DLD1 (cell line): ENCODE measurements around the gene ZFP91.
"Not testable (repeated sequence)": the region's sequence is repeated elsewhere in the genome, so short reads cannot be mapped to it uniquely, and the experiment has no call there.

Experiments
- in situ Hi-C: cut with HindIII; loops from 2 replicates; pipeline ENCODE4 v1.10.0; 2017; ENCODE audit warnings: low sequenced_read_pairs

ZFP91 gene, protein sequence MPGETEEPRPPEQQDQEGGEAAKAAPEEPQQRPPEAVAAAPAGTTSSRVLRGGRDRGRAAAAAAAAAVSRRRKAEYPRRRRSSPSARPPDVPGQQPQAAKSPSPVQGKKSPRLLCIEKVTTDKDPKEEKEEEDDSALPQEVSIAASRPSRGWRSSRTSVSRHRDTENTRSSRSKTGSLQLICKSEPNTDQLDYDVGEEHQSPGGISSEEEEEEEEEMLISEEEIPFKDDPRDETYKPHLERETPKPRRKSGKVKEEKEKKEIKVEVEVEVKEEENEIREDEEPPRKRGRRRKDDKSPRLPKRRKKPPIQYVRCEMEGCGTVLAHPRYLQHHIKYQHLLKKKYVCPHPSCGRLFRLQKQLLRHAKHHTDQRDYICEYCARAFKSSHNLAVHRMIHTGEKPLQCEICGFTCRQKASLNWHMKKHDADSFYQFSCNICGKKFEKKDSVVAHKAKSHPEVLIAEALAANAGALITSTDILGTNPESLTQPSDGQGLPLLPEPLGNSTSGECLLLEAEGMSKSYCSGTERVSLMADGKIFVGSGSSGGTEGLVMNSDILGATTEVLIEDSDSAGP

DNA sequence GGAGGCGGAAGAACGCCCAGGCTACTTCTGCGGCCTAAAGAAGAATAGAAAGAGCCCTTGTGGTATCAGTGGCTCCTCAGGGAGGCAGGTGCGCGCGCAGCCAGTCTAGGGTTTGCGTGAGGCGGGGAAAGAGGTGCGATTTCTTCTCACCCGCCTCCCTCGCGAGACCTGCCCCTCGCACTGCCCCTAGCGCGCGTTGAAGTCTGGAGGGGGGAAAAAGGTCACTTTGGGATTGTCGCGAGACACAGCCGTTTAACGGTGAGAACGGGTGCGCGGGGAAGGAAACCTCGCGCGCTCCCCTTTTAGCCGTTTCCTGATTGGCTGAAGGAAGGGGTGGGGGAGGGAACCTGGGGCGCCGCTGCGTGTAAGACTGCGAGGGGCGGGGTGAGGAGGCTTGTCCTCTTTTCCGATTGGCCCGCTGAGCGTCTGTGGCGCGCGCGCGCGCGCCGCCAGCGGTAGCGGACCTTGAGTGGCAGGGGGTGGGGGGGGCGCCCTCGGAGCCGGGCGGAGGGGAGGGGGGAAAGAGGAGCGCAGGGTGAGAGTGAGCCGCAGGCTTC, at the start of gene ZFP91:
Gene ZFP91, plus strand, starts transcription at position 429 of the 557 bp plus-strand sequence. CDS start 219 bp downstream, outside the sequence.
- in situ Hi-C loops, result no loop called here

DNA sequence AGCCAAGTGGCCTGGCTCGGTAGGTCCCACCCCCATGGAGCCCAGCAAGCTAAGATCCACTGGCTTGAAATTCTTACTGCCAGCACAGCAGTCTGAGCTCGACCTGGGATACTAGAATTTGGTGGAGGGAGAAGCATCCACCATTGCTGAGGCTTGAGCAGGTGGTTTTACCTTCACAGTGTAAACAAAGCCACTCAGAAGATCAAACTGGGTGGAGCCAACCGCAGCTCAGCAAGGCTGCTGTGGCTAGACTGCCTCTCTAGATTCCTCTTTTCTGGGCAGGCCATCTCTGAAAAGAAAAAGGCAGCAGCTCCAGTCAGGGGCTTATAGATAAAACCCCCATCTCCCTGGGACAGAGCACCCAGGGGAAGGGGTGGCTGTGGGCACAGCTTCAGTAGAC, 48.6 kb upstream of the ZFP91 start:
- in situ Hi-C loops, result no loop called here

DNA sequence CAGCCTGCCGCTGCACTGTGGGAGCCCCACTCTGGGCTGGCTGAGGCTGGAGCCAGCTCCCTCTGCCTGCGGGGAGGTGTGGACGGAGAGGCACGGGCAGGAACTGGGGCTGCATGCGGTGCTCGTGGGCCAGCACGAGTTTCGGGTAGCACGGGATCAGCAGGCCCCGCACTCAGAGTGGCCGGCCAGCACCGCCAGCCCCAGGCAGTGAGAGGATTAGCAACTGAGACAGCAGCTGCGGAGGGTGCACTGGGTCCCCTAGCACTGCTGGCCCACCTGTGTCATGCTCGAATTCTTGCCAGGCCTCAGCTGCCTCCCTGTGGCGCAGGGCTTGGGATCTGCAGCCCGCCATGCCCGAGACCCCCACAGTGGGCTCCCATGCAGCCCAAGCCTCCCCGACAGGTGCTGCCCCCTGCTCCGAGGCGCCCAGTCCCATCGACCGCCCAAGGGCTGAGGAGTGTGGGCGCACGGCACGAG, 47.0 kb upstream of the ZFP91 start:
- in situ Hi-C loops, result no loop called here

DNA sequence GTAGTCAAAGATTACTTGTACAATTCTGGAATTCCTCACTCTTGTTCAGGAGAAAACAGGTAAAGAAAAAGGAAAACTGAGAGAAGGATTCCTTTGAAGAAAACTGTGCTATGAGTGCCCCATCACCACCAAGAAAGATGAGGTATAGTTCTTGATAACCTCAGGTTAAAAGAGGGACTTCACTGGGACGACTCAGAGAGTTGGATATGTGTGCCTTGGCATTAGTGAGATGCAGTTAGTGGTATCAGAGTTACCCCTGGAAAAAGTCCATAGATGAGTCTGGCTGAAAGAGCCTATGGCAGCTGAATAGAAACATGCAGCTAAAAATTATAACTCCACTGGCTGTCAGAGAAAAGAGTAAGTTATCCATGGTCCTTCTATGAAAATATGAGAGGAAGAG, 32.0 kb upstream of the ZFP91 start:
- in situ Hi-C loops, result no loop called here

DNA sequence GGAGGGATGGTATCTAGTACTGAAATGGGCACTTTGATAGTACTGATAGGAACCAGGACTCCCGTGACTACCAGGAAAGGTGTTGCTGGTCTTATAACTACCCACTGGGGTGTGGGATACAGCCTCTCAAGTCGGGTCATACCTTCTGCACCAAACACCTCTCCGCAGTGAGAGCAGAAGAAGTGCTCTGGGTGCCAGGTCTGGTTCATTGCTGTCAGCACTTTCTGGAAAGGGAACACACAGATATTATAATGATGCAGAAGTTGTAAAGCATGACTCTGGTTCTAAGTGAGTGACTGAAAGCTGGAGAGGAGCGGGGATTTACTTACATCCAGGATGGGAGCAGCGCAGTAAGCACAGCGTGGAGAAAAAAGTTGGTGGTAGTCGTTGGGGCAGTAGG, 29.2 kb upstream of the ZFP91 start:
- in situ Hi-C loops, result no loop called here

DNA sequence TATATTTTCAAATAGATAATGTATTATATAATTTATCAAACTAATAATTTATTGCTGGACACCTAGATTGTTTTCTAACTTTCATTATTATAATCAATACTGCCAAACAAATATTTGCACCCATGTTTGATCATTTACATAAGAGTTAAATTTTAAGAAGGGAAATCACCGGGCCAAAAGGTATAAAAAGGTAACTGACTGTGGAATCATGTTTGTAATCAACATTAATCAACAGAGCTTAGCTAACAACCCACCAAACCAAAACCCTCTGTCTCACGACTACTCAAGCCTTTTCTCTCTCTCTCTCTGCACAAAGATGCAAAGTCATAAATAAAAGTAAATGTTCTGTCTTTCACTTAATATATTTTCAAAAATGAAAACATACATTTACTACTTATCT, 18.0 kb upstream of the ZFP91 start:
- in situ Hi-C loops, result no loop called here

DNA sequence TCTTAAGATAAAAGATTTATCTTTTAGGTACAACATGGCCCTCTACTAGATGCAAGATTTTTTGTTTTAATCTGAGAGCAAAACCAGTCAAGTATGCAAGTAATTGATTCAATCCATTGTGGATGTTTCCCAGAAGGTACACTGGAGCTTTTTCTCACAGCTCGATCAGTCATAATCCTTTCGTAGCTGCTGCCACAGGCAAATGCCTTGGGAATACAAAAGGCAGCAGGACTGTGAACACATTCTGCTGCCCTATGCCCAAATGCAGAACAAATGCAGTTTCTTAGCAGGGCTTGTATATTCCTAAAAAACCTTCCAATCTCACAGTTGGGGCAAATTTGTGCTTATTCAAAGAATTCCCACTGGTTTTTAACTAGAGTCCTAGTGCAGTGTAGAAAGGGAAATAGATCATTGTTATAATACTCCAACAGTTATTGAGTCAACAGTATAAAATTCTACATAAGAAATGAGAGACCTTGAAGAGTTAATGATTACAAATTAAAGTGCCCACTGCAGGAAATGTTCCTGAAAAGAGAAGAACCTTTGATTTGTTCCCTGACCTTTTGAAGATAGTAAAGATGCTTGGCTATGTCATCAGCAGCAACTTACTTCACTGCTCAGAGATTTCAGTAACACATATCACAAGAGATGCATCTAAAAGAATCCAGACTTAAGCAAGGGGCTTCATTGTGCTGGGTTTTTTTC, 17.3 kb upstream of the ZFP91 start:
- in situ Hi-C loops, result no loop called here

DNA sequence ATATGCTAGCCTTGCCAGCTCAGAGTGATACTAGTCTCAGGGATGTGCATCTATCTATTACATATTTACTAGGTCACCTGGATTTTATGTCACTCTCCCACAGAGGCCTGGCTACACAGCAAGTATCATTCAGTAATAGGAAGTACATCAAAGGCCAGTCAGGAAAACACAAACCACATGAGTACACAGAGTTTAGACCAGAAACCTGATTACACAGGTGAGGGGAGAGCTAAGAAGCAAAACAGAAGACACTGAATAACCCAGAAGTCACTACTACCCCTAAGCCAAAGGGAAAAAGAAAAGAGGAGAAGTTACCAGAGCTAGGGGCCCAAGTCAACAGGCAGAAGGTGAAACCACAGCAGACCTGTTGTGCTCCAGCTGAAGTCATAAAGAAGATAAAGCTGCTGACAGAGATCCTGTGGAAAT, 16.5 kb upstream of the ZFP91 start:
- in situ Hi-C loops, result no loop called here

DNA sequence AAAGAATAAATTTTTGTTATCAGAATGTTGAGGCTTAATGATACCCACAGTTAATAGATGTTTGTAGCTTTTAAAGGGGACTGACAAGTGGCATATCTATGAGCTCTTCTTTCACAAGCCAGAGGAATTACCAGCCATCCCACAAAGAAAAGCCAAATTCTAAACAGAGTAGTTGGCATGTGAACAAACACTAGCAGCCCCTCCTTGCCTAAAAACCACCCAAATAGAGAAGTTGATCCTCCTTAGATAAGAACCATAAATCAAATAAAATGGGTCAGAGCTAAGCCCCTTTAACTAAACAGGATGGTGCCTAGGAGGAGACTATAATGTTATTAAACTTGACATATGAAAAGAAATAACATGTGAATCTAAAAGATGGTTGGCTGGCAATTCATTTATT, 14.6 kb upstream of the ZFP91 start:
- in situ Hi-C loops, result no loop called here

DNA sequence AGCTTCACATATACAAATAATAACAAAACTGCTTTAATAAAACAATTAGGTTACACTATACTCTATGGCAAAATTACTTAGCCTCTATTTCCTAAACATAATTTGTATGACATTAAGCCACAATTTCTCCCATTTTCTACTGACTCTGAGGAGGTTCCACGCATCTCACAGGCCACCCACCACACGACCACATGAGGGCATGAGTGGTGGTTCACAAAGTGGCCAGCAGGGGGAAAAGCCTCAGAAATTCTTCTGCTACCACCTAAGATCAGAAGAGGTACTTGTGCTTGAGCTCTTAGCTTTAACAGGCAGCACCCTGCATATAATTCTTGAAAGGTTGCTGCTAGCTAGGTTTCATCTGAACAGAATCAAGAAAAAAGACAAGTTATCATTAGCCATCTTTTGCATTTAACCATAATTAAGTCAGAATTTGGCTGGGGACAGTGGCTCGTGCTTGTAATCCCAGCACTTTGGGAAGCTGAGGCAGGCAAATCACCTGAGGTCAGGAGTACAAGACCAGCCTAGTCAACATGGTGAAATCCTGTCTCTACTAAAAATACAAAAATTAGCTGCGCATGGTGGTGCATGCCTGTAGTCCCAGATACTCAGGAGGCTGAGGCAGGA, 10.9 kb upstream of the ZFP91 start:
- in situ Hi-C loops, result no loop called here

DNA sequence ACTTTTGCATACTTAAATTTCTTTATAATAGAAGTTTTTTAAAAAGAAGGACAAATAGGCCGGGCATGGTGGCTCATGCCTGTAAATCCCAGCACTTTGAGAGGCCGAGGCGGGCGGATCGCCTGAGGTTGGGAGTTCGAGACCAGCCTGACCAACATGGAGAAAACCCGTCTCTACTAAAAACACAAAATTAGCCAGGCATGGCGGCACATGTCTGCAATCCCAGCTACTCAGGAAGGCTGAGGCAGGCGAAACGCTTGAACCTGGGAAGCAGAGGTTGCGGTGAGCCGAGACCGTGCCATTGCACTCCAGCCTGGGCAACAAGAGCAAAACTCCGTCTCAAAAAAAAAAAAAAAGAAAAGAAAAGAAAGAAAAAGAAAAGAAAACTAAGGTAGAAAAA, 6.0 kb upstream of the ZFP91 start:
- in situ Hi-C loops, result not testable (repeated sequence)

DNA sequence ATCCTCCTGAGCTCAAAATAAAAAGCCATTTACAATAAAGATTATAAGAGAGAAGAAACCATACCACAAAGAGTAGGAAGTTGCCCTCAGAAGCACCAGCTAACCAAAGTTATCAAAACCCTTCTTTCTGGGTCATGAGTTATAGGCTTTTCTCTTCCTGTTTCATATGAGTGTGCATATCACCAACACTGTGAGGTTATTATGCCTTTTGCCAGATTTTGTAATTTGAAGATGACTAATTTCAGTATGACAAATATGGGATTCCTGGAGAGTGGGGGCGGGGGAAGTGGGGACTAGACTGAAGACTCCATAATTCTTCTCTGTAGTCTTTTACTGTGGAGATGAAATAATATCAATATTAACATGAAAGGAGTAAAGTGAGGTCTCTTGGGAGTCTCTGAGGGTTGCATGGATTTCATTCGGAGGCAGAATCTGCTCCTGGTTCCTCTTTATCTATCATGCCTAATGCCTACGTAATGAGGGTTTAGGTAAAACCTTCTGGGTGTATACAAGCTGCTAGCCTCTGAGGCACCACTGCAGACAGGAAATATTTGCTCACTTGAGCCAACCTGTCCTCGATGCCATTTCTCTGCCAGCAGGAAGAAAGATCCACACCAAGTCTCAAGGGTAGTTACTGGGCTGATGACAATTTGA, 5.3 kb upstream of the ZFP91 start:
- in situ Hi-C loops, result no loop called here

DNA sequence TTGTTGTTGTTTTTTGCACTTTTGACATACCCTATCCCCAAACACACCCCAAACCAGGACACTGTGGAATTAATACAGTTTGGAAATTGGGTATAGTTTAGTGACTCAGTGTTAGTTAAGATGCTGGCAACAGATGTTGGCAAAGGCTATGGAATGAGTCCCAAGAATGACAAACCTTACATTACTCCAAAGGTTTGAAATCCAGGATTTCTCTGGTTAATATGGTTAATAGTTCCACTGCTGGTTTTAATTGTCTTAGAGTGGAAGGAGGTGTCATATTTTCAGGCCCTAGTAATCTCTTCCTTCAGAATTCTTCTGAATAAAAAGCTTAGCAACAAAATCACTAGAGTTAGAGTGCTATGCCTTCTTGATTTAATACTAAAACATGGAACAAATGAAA, 4.0 kb upstream of the ZFP91 start:
- in situ Hi-C loops, result no loop called here

DNA sequence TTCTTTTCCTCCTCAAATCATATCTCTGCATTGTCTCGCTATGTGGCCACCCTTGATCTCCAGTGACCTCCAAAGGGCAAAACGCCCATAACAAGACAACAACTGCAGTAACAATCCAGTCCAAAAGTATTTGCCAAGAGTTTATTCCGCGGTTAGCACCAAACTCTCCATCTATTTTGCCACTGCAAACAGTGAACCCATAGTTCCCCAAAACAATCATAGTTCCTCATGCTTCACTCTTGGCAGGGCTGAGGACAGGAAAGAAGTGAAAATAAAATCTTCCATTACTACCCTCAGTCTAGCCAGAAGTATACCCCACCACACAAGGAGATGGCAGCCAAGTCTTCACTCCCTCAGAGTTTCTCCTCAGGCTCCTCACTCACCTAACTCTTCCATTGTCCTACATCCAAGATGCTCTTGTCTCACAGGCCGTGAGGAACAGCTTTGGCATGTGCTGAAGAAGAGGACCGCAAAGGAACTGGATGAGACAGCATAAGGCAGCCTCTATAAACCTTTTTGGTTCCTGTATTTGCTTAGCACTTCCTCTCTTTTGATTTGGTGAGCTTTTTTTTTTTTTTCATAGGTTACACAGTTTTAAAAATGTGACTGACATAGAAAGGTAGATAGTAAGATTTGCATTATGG, 3.4 kb upstream of the ZFP91 start, which contains the start of gene LPXN:
Gene LPXN, minus strand, starts transcription at position 480 of the 644 bp plus-strand sequence. Its CDS starts 84 bp downstream, at position 396.
- in situ Hi-C loops, result no loop called here

DNA sequence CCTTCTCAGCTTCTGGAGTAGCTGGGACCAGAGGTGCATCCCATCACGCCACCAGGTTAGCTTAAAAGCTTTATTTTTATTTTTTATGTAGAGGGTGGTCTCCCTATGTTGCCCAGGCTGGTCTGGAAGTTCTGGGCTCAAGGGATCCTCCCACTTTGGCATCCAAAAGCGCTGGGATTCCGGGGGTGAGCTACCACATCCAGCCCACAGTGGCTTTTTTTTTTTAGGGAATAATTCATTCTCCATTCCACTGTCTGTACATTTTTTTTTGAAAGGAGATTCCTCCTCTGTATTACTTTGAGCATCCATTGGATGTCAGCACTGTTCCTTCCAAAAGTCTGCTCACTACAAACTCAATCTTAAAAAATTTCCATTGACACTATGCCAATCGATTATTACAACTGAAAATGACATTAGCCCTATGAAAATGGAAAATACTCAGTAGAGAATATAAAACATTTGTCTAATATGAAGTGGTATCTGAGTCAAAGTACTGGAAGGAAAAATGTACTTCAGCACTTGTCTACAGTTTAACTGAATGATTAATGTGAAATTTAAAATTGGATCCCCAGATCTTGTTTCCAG, 1.9 kb upstream of the ZFP91 start:
- in situ Hi-C loops, result no loop called here

DNA sequence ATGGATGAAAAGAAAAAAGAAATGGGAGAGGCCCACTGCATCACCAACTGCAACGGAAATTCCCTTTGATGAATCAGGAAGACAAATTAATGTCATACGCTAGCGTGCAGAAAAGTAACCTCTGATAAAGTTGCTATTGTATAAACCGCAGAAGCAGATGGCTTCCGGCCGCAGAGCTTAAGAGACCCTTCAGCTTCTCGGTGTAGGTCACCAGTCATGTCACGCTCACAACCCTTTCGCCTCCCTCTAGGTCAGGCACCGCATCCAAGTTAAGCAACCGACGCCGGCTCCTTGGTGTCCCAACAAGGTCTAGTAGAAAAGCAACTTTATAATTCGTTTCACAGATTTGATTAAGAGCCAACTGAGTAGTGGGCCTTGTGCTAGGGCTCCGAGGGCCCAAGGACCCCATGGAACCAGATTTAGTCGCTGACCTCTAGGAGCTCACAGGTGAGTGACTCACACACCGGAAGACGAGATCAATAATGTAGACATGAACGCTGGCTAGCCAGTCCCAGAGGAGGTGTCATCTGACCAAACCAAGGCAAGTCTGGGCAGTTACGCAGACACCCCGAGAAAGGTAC, 1.2 kb upstream of the ZFP91 start:
- in situ Hi-C loops, result no loop called here

DNA sequence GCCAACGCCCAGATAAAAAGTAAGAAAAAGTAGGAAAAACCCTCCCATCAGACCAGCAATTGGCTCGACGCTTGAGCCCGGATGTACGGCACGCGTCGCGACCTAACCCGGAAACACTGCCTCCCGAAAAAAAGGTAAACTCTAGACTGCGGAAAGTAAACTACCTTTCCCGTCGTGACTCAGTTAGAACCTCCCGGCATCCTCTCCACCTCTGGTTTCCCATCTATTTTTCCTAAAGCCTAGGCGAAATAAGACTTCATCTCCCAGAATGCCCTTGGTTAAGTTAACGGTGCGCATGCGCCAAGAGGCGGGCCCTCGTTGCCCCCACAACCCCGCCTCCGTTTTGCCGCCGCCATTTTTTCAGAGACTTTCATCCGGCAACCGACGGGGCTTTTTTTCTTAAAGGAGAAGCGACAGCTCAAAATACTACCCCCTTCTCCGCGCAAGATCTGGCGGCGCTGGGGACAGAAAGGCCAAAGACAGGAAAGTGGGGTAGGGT, 678 bp upstream of the ZFP91 start:
- in situ Hi-C loops, result no loop called here

DNA sequence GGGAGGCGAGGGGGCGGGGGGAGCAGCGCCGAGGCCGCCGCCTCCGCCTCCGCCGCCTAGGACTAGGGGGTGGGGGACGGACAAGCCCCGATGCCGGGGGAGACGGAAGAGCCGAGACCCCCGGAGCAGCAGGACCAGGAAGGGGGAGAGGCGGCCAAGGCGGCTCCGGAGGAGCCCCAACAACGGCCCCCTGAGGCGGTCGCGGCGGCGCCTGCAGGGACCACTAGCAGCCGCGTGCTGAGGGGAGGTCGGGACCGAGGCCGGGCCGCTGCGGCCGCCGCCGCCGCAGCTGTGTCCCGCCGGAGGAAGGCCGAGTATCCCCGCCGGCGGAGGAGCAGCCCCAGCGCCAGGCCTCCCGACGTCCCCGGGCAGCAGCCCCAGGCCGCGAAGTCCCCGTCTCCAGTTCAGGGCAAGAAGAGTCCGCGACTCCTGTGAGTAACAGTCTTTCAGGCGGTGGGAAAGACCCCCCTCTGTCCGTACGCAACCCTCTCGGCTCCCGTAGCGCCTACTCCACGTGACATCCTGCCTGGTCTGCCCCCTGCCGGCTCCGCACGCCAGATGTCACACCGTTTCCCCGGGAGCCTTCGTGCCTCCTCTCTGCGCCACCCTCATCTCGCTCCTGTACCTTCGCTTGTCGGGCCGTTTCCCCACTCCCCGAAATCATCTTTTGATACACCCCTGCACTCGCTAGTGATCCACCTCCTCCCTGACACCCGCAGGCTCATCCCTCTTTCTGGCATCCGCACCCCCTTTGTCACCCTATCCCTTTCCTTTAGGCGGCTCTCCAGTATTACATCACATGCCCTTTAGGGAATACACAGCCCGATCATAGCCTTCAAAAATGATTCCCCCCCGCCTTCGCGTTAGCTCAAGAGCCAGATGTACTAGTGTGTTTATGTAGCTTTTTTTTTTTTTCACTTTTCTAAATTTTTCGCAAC, 598 bp downstream of the ZFP91 start:
- in situ Hi-C loops, result no loop called here
